Activated naive CD4-positive, alpha-beta T cell treated with anti-CD3 and anti-CD28 coated beads for 36 hours (primary cell): ENCODE results near the gene ZNRF1. TPM values are rescaled to one million over a fixed set of nuclear protein-coding genes. Genes with fewer than 3 reads are reported as not detected.
"Not testable (repeated sequence)": the region's sequence is repeated elsewhere in the genome, so short reads cannot be mapped to it uniquely, and the experiment has no call there.

Source experiments
- CTCF ChIA-PET: fragments of 350-600 bp; sonication (Branson Sonifier 250); formaldehyde crosslinking; loops from one replicate; lab custom pipeline; 2021; ENCODE audit warnings: antibody characterized with exemption; lab: Charles Lee
- DNase-seq: peaks from one replicate; pipeline ENCODE4 v3.0.0-alpha.2; 2020
- H3K27ac Mint-ChIP-seq: one replicate; pipeline ENCODE4 v1.8.0; 2021; ENCODE audit warnings: mild to moderate bottlenecking, mixed read lengths
- H3K27me3 Mint-ChIP-seq: one replicate; pipeline ENCODE4 v1.8.0; 2021; ENCODE audit warnings: low read depth, mixed read lengths
- H3K36me3 Mint-ChIP-seq: one replicate; pipeline ENCODE4 v1.8.0; 2021; ENCODE audit warnings: low read depth, mixed read lengths
- H3K4me1 Mint-ChIP-seq: one replicate; pipeline ENCODE4 v1.8.0; 2021; ENCODE audit warnings: low read depth, mixed read lengths
- H3K4me3 Mint-ChIP-seq: one replicate; pipeline ENCODE4 v1.8.0; 2021; ENCODE audit warnings: mild to moderate bottlenecking, moderate library complexity, mixed read lengths
- H3K9me3 Mint-ChIP-seq: one replicate; pipeline ENCODE4 v1.8.0; 2021; ENCODE audit warnings: mixed read lengths
- intact Hi-C: fragments of 100-400 bp; cut with micrococcal nuclease; formaldehyde crosslinking; loops from one replicate; pipeline ENCODE4 v1.15.1; 2023
- total RNA-seq, 2 experiments: library from RNA; stranded (reverse); gene quantifications; one replicate each; pipeline ENCODE4 v1.2.3, GENCODE V29; 2021

ZNRF1 gene
- total RNA-seq, 2 experiments from 2014 or later = 35.3 to 35.7 TPM

DNA sequence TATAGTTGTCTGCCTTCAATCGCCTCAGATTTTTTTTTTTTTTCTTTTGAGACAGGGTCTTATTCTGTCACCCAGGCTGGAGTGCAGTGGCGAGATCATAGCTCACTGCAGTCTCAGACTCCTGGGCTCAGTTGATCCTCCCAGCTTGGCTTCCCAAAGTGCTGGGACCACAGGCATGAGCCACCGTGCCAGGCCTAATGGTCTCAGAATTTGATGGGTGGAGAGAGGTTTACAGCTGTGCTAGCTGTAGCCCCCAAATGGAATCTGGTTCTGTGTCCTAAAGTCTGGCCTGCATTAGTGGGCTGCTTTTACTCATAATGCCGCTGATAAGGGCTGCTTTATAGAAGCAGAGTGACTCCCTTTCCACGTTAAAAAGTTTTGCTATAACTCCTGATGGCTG lies 5.1 kb downstream of the ZNRF1 start:
- CTCF ChIA-PET = interaction anchor here (0.6 to 7.3 kb wide), 3 partner anchors 107 to 514 kb away, joined by 3 to 34 read pairs (median 5); no protein-coding TSS in a partner anchor
- no peak overlapping the region for H3K27ac Mint-ChIP-seq

GRCh38 chr16:75004460-75004859 lies 5.6 kb downstream of the ZNRF1 start:
- no peaks in the 10 kb centered on the region for H3K9me3 Mint-ChIP-seq
- CTCF ChIA-PET = interaction anchor here (0.6 to 7.3 kb wide), 3 partner anchors 11 to 513 kb away, joined by 3 to 34 read pairs (median 4); no protein-coding TSS in a partner anchor
- no peak overlapping the region for H3K4me3 Mint-ChIP-seq
- H3K27me3 Mint-ChIP-seq = peaks cover 12% of the 10 kb centered on the region
- peaks cover 4% of the 10 kb centered on the region for H3K36me3 Mint-ChIP-seq
- H3K27ac Mint-ChIP-seq = no peak overlapping the region
- no peak for DNase-seq
- intact Hi-C loops = no loop called here
- peaks cover 34% of the 10 kb centered on the region for H3K4me1 Mint-ChIP-seq

More for the DNA sequence above, 5.1 kb downstream of the ZNRF1 start:
- Mint-ChIP-seq H3K9me3 (no peaks in the 10 kb centered on the region), H3K36me3 (peaks cover 4% of the 10 kb centered on the region), H3K27me3 (peaks cover 12% of the 10 kb centered on the region), H3K4me1 (peaks cover 29% of the 10 kb centered on the region), H3K4me3 (no peak overlapping the region)
- DNase-seq = no peak
- intact Hi-C loops = no loop called here

- CTCF ChIA-PET = interaction anchor here (1.1 to 7.3 kb wide), 2 partner anchors 93 to 105 kb away, joined by 3 to 34 read pairs; no protein-coding TSS in a partner anchor
- H3K4me1 Mint-ChIP-seq = peaks cover 32% of the 10 kb centered on the region
- no peak for DNase-seq
- H3K27ac Mint-ChIP-seq = no peak overlapping the region
- H3K4me3 Mint-ChIP-seq = no peak overlapping the region
- intact Hi-C loops = no loop called here
- H3K27me3 Mint-ChIP-seq = peaks cover 4% of the 10 kb centered on the region
- H3K9me3 Mint-ChIP-seq = no peaks in the 10 kb centered on the region
- peaks cover 1% of the 10 kb centered on the region for H3K36me3 Mint-ChIP-seq
Measured at GRCh38 chr16:75005697-75006096, 6.9 kb downstream of the ZNRF1 start.

GRCh38 chr16:75007443-75007842 lies 8.6 kb downstream of the ZNRF1 start:
- CTCF ChIA-PET = interaction anchor here (2.8 to 7.3 kb wide), 2 partner anchors 9 to 103 kb away, joined by 9 to 34 read pairs; partner anchors contain the start of gene ZNRF1
- H3K27ac Mint-ChIP-seq = no peak overlapping the region
- no peaks in the 10 kb centered on the region for H3K9me3 Mint-ChIP-seq
- DNase-seq = no peak
- peaks cover 42% of the 10 kb centered on the region for H3K4me1 Mint-ChIP-seq
- H3K27me3 Mint-ChIP-seq = no peaks in the 10 kb centered on the region
- H3K4me3 Mint-ChIP-seq = no peak overlapping the region
- intact Hi-C loops = no loop called here
- peaks cover 1% of the 10 kb centered on the region for H3K36me3 Mint-ChIP-seq

GRCh38 chr16:75010427-75010826 lies 11.6 kb downstream of the ZNRF1 start:
- no peaks in the 10 kb centered on the region for H3K27me3 Mint-ChIP-seq
- no peaks in the 10 kb centered on the region for H3K9me3 Mint-ChIP-seq
- CTCF ChIA-PET = interaction anchor here (0.9 to 3.3 kb wide), 2 partner anchors 18 to 100 kb away, joined by 3 to 28 read pairs; no protein-coding TSS in a partner anchor
- intact Hi-C loops = loop anchor here (10.0 kb wide), 1 partner anchor 554 kb away; the partner anchor contains the start of gene GABARAPL2
- no peaks in the 10 kb centered on the region for H3K36me3 Mint-ChIP-seq
- peak overlapping the region; percentile 13 for H3K27ac Mint-ChIP-seq
- H3K4me1 Mint-ChIP-seq = peaks cover 48% of the 10 kb centered on the region
- peak; percentile 20 for DNase-seq
- no peak overlapping the region for H3K4me3 Mint-ChIP-seq

- H3K27me3 Mint-ChIP-seq = no peaks in the 10 kb centered on the region
- intact Hi-C loops = loop anchor here (1.0 to 10.0 kb wide), 12 partner anchors 12 to 553 kb away; partner anchors contain the start of genes CFDP1, GABARAPL2, MLKL and ZFP1
- CTCF ChIA-PET = interaction anchor here (0.6 to 3.3 kb wide), 9 partner anchors 10 to 187 kb away, joined by 3 to 28 read pairs (median 3); no protein-coding TSS in a partner anchor
- H3K4me1 Mint-ChIP-seq = peaks cover 48% of the 10 kb centered on the region
- DNase-seq = peak; percentile 86
- H3K9me3 Mint-ChIP-seq = no peaks in the 10 kb centered on the region
- peak overlapping the region; percentile 62 for H3K4me3 Mint-ChIP-seq
- H3K27ac Mint-ChIP-seq = peak overlapping the region; percentile 95
- H3K36me3 Mint-ChIP-seq = no peaks in the 10 kb centered on the region
Measured at GRCh38 chr16:75011634-75012307, 12.9 kb downstream of the ZNRF1 start.

- Mint-ChIP-seq H3K4me1 (peaks cover 48% of the 10 kb centered on the region), H3K4me3 (peak overlapping the region; percentile 62), H3K9me3 (no peaks in the 10 kb centered on the region), H3K27ac (peak overlapping the region; percentile 95), H3K36me3 (no peaks in the 10 kb centered on the region), H3K27me3 (no peaks in the 10 kb centered on the region)
- DNase-seq = peak; percentile 24
- intact Hi-C loops = loop anchor here (1.0 to 10.0 kb wide), 12 partner anchors 11 to 552 kb away; partner anchors contain the start of genes CFDP1, GABARAPL2, MLKL and ZFP1
- CTCF ChIA-PET = interaction anchor here (0.5 to 3.3 kb wide), 5 partner anchors 25 to 179 kb away, joined by 3 to 28 read pairs (median 3); no protein-coding TSS in a partner anchor
Measured at GRCh38 chr16:75012380-75013081, 13.7 kb downstream of the ZNRF1 start.

DNA sequence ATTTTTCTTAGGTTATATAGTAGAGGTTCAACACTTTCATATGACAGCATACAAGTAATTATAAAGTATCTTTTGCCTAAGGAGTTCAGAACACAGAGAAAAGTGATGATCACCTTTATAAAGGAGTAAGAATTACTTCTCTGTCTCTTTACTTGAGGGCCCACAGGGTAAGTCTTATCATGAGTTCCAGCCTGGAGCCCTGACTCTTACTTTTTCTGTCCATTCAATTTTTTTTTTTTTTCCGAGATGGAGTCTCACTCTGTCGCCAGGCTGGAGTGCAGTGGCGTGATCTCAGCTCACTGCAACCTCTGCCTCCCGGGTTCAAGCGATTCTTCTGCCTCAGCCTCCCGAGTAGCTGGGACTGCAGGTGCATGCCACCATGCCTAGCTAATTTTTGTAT lies 14.3 kb downstream of the ZNRF1 start:
- peak overlapping the region; percentile 95 for H3K27ac Mint-ChIP-seq

DNA sequence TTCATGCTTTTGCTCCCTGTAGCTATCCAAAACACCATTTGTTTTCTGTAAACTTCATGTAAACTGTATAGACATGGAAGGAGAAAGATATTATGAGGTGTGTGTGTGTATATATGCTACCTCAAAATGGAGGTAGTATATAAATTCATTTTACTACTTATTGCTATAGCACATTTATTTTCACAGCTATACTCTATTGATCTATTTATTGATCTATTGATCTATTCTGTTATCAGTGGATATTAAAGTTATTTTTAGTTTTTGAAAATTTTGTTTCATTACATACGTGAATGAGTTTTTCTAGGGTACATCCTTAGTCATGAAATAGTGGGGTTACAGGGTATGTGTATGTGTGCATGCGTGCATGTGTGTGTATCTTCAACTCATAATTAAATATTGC lies 15.5 kb downstream of the ZNRF1 start:
- no peaks in the 10 kb centered on the region for H3K27me3 Mint-ChIP-seq
- no peak overlapping the region for H3K27ac Mint-ChIP-seq
- H3K9me3 Mint-ChIP-seq = no peaks in the 10 kb centered on the region
- CTCF ChIA-PET = no interaction called here
- no peak for DNase-seq
- intact Hi-C loops = loop anchor here (10.0 kb wide), 1 partner anchor 550 kb away; the partner anchor contains the start of gene GABARAPL2
- peaks cover 44% of the 10 kb centered on the region for H3K4me1 Mint-ChIP-seq
- no peaks in the 10 kb centered on the region for H3K36me3 Mint-ChIP-seq
- H3K4me3 Mint-ChIP-seq = no peak overlapping the region

More for the DNA sequence above, 14.3 kb downstream of the ZNRF1 start:
- not testable (repeated sequence) for H3K36me3 Mint-ChIP-seq, H3K4me3 Mint-ChIP-seq, H3K27me3 Mint-ChIP-seq, H3K9me3 Mint-ChIP-seq, DNase-seq
- intact Hi-C loops = loop anchor here (2.0 to 10.0 kb wide), 3 partner anchors 52 to 552 kb away; partner anchors contain the start of genes GABARAPL2 and MLKL
- H3K4me1 Mint-ChIP-seq = peaks cover 48% of the 10 kb centered on the region
- CTCF ChIA-PET = interaction anchor here (0.5 to 3.3 kb wide), 4 partner anchors 76 to 393 kb away, joined by 3 to 28 read pairs (median 3); no protein-coding TSS in a partner anchor

DNA sequence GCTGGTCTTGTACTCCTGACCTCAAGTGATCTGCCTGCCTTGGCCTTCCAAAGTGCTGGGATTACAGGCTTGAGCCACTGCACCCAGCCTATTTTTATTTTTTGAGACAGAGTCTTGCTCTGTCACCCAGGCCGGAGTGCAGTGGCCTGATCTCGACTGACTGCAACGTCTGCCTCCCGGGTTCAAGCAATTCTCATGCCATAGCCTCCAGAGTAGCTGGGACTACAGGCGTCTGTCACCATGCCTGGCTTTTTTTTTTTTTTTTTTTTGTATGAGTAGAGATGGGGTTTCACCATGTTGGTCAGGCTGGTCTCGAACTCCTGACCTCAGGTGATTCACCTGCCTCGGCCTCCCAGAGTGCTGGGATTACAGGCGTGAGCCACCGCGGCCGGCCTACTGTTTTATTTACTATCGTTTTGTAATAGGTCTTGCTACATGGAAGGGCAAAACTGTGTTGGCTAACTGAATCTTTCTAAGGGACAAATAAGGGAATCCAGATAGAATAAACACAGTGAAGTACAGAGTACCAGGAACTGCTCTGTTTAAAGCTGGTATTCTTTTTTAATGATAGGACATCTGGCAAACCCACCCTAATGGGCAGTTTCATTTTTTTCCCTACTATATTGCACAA lies 17.7 kb downstream of the ZNRF1 start:
- H3K9me3 Mint-ChIP-seq, H3K4me3 Mint-ChIP-seq, DNase-seq, H3K27me3 Mint-ChIP-seq, H3K27ac Mint-ChIP-seq: not testable (repeated sequence)
- intact Hi-C loops = loop anchor here (10.0 kb wide), 1 partner anchor 548 kb away; the partner anchor contains the start of gene GABARAPL2
- CTCF ChIA-PET = interaction anchor here (1.5 kb wide), 2 partner anchors 18 to 95 kb away, joined by 3 to 4 read pairs; partner anchors contain the start of gene ZNRF1
- Mint-ChIP-seq H3K4me1 (peaks cover 29% of the 10 kb centered on the region), H3K36me3 (peaks cover 10% of the 10 kb centered on the region)
